ENCODE measurements around the gene TCF4. TPM values are rescaled to one million over a fixed set of nuclear protein-coding genes. Genes with fewer than 3 reads are reported as not detected.

The TCF4 gene
- total RNA-seq, 1 experiment from 2014 or later, result 104 TPM

GRCh38 chr18:55300421-55300935 lies 287.5 kb downstream of the TCF4 start (continued):
- TF ChIP-seq ZSCAN18 (CRISPR knock-in tag; IDR thresholded peaks at IDR 0.05) (no peak), ZNF671 (CRISPR knock-in tag; IDR thresholded peaks at IDR 0.05) (no peak), PRDM15 (CRISPR knock-in tag; IDR thresholded peaks at IDR 0.05) (no peak), RORB (CRISPR knock-in tag; IDR thresholded peaks at IDR 0.05) (no peak), CTCF (IDR thresholded peaks at IDR 0.05) (no peak)

- Mint-ChIP-seq H3K27ac (no peak overlapping the region), H3K27me3 (ENCODE audit: low read depth) (no peaks in the 10 kb centered on the region), H3K36me3 (peaks cover 4% of the 10 kb centered on the region; the same call in 1 of the 2 replicates), H3K9me3 (no peaks in the 10 kb centered on the region), H3K4me1 (peaks cover 68% of the 10 kb centered on the region), H3K4me3 (no peak overlapping the region)
- DNase-seq (ENCODE audit: low spot score) (no peak), ATAC-seq (no peak)
- CTCF ChIA-PET, result interaction anchor here (1.2 to 1.5 kb wide), 2 partner anchors 9 to 21 kb away, joined by 4 read pairs; no protein-coding TSS in a partner anchor
- POLR2A ChIA-PET, result no interaction called here
- TF ChIP-seq E2F1 (CRISPR knock-in tag; IDR thresholded peaks at IDR 0.05) (no peak), FOXP1 (CRISPR knock-in tag; IDR thresholded peaks at IDR 0.05; ENCODE audit: borderline replicate concordance) (no peak), MLX (CRISPR knock-in tag; IDR thresholded peaks at IDR 0.05) (no peak), CREB1 (CRISPR knock-in tag; IDR thresholded peaks at IDR 0.05) (no peak), E2F5 (CRISPR knock-in tag; IDR thresholded peaks at IDR 0.05) (no peak), ATF2 (CRISPR knock-in tag; IDR thresholded peaks at IDR 0.05; ENCODE audit: borderline replicate concordance, low read depth) (no peak), FOXP4 (CRISPR knock-in tag; IDR thresholded peaks at IDR 0.05) (no peak), MAX (CRISPR knock-in tag; IDR thresholded peaks at IDR 0.05) (no peak), IRF2 (CRISPR knock-in tag; IDR thresholded peaks at IDR 0.05; ENCODE audit: borderline replicate concordance, low read depth) (no peak), ZNF416 (CRISPR knock-in tag; IDR thresholded peaks at IDR 0.05) (no peak)
Measured at GRCh38 chr18:55296778-55297177, 291.2 kb downstream of the TCF4 start.

All from WTC11 (cell line).